GM18858 (cell line): ENCODE results near the gene NAP1L5.
A peak's percentile ranks its signal among the peaks of the same experiment; 100 is the strongest.

Source experiments
- ATAC-seq: cut with Tn5 transposase; IDR thresholded peaks from one replicate; pipeline ENCODE4 v1.9.1; 2021; ENCODE audit not compliant: unreplicated experiment

NAP1L5 gene

DNA sequence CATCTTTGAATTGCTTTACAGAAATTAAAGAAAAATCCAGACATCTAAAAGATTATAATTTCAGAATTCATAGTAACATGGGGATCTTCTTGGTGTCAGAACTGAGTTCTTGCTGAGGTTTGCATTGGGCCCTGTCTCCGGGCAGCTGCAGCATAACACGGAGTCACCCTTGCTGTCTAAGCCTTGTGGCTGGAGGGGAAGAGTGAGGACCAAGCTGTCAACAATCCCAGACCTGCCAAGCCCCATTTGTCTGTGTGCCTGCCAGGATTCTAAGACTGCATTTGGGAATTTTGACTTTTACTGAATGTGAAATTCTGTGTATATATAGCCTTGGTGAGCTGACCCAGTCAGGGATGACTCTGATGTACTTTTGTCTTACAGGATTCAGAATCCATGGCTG, 25.2 kb upstream of the NAP1L5 start:
- no peak for ATAC-seq

DNA sequence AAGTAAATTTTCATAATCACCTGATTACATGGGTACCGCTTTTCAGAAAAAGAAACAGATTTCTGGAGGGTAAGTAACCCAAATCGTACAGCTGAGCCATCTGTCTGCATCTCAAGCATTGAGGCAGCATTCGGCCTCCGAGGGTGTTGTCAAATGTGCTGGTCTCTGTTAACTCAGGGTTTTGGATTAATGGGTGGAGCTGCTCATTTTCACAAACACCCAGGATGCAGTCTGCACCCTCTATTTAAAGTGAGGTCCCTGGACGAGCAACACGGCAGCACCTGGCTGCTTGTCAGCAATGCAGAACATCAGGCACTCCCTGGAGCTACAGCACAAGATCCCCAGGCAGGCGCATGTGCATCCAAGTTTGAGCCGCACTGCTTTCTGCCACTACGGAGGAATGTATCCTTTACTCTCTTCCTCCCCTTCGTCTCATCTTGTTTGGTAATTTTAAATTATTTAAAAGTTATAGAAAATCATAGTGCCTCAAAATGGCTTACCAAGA, 24.7 kb upstream of the NAP1L5 start:
- no peak for ATAC-seq

DNA sequence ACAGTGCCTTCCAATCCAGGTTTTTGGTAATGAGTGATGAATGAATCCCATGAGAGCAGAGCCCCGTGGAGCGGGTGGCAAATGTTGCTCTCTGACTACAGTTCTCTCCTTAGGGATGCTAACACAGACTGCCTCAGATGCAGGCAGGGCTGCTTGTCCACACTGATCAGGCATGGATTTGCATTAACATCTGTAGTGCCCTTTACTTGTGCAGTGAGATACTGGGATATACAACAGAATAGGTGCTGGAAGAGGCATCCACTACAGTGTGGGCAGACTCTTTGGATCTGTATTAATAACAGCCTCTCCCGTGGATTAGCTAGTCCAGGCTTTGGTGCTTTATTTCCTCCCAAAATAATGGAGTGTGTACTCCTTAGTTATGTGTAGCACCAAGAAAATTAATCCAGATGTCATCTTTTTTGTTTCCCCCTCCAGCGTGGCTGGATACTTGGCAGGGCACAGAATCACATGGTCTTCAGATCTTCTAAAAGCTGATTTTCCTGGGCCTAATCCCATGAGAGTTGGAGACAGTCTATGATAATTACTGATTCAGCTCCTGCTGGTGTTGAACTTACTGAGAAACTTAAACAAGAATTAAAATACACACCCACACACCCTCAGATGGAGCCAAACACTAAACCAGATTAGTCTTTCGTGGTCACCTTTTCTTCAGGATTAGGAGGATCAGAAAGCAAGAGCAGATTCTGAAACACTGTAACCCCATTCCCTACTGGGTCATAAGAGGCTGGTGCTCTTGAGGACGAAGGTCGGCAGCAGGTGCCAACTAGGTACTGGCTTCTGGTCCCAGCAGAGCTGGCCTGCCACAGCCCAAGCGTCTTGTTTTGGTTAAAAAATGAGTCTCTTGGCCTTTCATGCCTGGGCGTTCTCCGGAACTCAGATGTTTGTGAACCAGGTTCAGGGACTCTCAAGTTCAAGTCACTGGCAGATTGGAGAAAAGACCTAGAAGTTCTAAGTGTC, 23.1 kb upstream of the NAP1L5 start:
- ATAC-seq = no peak

DNA sequence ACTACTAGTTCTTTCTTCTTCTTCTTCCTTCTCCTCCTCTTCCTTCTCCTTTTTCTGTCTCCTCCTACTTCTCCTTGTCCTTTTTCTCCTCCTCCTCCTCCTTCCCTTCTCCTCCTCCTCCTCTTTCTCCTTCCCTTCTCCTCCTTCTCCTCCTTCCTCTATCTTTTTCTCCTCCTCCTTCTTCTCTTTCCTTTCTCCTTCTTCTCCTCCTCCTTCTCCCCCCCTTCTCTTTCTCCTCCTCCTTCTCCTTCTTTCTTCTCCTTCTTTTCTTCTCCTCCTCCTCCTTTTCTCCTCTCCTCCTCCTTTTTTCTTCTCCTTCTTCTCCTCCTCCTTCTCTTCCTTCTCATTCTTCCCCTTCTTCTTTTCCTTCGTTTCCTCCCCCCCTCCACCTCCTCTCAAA, 21.8 kb upstream of the NAP1L5 start:
- ATAC-seq = no peak

DNA sequence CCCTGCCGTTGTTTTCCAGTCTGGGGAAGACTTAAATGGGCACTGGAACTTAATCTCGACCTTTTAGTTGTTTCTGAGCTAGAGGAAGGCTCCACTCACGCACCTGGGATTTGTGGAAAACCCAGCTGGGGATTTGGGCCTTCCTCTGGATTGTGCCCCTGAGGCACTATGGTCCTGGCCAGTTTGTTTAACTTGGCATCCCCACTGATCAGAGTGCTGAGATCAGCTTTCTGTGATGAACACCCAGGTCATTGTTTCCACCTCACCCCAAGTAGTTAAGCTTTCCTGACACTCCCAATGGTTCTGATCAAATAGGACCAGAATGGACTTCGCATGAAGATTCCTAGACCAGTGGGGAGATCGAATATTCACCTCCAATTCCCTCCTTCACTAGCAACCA, 20.5 kb upstream of the NAP1L5 start:
- ATAC-seq = no peak

DNA sequence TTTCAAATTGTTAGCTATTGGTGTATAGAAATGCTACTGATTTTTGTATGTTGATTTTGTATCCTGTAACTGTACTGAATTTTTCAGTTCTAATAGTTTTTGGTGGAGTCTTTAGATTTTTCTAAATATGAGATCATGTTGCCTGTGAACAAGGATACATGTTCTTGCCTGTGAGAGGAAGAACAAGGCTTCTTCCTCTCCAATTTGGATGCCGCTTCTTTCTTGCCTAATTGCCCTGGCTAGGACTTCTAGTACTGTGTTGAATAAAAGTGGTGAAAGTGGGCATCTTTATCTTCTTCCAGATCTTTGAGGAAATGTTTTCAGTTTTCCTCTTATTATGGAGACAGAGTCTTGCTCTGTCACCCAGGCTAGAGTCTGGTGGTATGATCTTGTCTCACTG, 16.2 kb upstream of the NAP1L5 start:
- no peak for ATAC-seq

DNA sequence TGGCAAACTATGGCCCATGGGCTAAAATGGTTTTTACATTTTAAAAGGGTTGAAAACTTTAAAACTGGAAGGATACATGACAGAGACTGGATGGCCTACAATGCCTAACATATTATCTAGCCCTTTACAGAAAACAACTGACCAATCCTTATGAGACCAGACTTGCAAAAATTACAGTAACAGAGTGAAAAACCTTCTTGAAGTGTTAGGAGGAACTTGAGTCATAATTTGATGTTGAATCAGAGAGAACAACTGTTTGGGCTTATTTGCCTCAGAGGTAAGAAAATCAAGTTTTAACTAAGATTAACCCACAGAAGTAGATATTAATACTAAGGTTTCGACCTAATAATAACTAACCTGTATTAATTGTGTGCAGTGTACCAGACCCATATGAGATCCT, 12.4 kb upstream of the NAP1L5 start:
- no peak for ATAC-seq

DNA sequence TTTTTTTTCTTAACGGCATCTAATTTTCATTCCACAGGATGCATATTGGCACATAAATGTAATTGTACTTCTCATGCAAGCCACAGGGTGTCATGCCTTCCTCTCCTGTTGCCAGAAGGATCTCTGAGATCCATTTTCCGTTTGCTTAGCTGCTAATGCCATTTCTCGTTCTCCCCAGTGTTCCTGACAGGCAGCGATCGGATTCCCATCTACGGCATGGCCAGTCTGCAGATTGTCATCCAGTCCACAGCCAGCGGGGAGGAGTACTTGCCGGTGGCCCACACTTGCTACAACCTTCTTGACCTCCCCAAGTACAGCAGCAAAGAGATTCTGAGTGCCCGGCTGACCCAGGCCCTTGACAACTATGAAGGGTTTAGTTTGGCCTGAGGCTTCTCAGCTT, 8.9 kb upstream of the NAP1L5 start:
- ATAC-seq = no peak

DNA sequence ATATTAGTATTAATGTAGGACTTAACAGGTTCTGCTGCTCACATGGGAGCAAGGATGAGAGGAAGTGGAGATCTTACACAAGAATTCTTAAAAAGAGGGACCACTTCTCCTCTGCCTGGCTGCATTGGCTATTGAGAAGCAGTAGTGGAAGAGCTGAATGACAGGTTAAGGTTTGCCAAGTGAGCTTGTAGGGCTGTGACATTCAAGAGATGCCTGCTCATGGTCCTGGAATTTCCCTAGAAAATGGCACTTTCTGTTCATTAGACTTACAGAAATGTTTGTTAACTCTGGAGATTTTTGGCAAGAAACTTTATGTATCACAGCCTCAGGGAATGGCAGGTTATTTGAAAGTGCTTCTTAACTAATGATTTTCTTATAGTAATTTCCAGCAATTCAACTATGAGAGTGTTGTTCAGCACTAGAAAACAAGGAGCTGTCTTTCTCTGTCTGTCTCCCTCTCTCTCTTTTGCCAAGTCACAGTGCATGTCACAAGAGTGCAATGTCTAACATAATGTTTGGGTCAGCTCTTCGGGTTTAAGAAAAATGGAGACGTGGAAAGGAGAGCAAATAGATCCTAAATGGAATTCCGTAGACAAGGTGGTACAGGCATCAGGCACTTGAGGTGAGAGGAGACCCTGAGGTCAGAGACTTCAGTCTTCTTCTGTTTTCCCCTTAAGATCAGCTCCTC, 8.3 kb upstream of the NAP1L5 start:
- ATAC-seq = no peak

DNA sequence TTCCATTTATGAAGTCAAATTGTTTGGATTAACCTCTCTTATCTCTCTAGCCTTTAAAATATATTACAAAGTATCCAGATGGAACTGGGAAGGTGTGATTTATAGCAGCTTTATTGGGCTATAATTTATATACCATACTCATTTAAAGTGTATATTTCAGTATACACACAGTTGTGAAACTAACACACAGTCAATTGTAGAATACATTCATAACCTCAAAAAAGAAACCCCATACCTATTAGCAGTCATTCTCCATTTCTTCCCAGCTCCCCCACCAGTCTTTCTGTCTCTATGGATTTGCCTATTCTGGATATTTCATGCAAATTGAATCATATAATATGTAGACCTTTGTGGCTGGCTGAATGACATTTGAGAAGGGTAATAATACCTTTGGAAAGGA, 7.6 kb upstream of the NAP1L5 start:
- ATAC-seq = no peak

DNA sequence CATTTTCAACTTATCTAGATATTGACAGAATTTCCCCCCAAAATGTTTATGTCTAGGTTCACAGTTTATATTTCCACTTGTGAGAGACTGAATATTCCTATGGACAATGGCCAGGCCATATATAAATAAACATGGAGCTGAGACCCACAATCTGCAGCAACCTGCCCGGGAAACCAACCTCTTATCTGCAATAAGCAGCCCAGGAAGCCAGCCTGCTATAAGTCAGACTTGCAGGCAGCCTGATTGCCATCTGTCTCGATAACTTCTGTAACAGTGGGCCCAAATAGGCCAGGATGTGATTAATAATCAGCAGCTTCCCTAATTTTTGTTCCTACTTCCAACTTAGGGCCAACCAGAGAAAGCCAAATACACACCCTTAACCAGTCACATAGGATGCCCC, 5.2 kb upstream of the NAP1L5 start:
- no peak for ATAC-seq

DNA sequence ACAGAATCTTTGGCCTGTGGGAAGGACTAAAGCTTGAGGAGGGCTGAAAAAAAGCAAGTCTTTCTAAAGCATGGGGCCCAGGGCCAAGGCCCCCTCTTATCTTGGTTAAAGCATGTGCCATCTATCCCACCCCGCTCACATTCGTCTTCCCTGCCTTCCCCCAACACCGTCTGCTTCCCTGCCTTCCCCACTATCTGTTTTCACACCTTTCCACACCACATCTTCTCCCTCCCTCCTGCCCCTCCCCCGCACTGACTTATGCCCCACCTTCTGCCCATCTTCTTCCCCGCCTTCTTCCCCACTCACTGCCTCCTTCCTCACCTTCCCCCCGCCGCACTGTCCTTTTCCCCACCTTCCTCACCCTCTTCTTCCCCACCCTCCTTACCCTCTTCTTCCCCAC, 890 bp upstream of the NAP1L5 start:
- no peak for ATAC-seq

DNA sequence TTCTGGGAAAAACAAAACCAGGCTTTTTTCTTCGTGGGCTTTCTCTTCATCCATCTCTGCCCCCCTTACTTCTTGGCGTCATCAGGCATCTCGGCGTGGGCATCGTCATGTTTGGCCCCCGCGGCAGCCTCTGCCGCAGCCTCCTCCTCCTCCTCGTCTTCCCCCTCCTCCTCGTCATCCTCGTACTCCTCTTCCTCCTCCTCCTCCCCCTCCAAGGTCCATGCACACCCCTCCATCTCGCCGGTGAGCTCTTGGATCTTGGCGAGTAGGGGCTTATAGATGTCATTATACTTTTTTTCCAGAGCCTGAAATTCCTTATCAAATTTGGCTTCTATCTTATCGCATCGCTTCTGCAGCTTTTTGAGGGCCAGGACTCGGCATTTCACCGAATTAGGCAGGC, 488 bp downstream of the NAP1L5 start:
- no peak for ATAC-seq

DNA sequence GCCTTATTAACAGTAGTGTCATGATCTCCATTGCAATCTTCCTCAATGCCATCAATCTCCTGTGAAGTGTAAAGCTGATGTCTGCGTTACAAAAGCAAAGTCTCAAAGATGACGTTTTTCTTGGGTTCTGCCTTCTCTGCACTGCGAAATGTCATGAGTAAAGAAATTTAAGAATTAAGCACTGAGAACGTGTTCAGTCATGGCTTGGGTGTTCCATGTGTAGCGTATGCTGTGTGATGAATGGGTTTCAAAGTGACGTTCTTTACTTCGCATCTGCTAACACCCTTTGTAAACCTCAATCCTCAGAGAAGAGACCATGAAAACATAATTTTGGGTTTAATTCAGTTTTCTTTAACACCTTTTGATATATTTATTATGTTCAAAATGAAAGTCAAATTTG, 999 bp downstream of the NAP1L5 start:
- ATAC-seq = no peak

DNA sequence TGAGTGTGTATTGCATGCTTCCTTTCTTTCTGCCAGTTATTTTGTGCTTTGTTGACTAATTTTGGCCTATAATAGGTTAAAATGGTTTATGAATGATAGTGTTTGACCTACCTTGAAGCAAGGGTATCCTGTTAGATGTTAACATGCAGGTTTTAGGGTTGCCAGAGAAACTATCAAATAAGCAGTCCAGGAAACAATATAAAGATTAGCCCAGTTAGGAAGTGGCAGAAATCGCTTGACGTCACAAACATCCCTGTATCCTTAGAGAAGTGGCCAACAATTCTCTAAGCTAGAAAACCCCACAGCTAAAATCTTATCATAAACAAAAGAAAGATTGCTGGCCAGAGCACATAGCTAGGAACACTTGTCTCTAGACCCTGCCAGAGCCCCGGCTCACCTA, 3.8 kb downstream of the NAP1L5 start:
- no peak for ATAC-seq

DNA sequence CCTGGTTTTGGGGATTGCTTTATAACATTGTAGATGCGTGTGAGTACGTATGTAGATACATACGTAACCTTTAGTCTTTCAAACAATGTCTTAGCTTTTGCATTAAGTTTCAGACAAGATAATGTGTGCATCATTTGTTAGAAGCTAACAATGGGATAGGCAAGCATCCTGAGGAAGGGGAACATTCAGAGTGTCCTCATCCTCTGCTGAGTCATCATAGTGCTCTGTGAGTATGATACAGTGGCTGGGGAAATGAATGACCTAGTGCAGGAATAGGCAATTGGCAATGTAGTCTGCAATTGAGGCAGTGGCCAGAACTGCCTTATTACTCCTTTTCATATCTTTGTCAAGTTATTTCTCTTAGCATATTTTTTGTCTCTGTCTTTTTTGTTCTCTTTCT, 7.3 kb downstream of the NAP1L5 start:
- no peak for ATAC-seq

DNA sequence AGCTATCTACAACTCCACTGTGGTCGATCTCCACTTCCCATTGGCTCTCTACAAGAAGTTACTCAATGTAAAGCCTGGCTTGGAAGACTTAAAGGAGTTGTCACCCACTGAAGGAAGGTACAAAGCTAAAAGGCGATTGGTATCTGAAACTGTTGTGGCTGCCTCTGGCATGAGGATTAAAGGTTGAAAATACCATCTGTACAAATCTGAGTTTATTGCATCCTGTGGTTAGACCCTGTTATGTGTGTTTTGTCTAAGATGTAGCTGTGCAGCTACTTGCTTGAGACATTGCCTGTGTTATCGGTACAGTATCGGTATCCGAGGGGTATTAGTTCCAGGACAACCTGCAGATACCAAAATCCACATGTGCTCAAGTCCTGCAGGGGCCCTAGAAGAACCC, 16.4 kb downstream of the NAP1L5 start:
- ATAC-seq = no peak

DNA sequence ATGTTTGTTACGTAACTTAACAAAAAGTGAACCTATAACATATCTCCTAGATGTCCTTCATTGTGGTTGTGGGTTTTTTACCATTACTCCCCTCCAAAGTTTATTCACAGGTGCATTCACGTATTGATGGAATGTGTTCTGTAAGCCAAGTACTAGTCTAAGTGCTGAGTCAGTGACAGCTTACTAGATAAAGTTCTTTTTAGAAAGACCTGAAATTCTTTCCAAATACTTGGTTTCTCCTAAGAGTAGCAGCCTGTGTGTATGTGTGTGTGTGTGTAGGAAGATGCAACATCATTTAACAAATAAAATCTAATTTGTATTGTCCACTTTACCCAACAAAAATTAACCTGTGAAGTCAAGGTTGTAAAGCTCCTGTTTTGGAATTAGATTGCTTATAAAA, 22.1 kb downstream of the NAP1L5 start:
- no peak for ATAC-seq

DNA sequence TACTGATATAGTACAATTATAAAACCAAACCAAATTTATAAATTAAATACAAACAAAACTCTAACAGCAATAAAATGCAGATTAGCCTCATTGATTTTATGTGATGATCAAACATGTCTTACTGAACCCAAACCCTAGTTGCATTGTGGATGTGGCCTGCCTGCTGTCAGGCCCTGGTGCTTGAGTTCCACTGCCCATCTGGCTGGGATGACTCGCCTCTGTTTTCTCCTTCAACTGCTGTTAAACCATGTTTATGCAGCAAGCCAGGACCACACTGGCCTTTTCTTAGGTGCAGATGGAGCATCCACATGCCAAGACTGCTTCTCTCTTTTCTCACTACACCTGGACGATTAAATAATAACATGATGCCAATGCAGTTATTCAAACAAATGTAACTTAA, 22.6 kb downstream of the NAP1L5 start:
- no peak for ATAC-seq

DNA sequence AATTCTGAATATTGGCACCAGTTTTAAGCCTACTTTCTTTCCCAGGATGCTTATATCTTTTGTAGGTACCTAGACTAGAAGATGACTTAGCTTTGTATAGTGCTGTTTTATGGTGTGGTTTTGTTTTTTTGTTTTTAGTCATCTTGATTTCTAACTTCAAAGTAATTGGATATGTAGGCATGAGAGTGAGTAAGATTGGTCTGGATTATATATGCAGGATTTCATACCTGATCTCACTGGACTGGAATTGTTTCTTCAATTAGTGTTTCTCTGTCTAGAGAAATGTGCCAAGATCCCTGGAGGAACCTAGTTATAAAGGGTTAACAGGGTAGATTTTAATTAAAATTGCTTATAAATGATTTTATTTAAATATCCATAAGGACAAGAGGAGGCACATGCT, 23.1 kb downstream of the NAP1L5 start:
- ATAC-seq = no peak

DNA sequence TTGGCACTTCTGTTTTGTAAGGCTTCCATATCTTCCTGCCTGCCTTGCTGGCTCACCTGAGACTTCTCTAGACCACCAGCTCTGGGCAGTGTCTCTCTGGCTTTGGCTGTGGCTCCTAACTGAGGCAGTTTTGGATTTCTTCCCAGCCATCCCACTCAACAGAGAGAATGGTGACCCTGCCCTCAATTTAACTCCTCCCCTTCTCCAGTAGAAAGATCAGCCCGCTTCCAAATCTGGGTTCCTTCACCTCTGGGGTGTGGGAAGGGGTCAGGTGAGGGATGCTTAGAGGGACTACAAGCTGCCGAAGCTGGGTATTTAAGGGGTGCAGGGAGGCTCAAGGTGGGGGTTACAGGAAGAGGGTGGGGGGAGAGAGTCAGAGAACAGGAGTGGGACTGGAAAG, 23.7 kb downstream of the NAP1L5 start:
- ATAC-seq = no peak

DNA sequence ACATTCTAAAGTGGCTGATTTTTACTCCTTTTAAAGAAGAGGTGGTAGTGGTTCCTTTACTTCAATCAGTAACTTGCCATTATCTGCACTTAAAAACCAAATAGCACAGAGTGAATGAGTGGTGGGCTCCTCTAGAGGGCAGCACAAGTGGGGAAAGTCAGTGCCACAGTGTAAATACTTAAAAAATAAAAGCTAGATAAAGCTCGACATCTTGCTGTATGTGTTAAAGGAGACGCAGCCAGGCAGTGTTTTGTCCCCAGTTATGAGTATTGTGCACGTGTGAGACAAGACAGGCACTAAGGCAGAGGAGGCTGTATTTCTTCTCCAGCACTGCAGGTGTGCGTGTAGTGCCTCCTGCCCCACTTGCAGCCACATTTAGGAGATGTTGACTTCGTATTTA, 24.6 kb downstream of the NAP1L5 start:
- peak; percentile 57 for ATAC-seq
